Measurements from ENCODE around the gene TTC7B.

TTC7B gene

DNA sequence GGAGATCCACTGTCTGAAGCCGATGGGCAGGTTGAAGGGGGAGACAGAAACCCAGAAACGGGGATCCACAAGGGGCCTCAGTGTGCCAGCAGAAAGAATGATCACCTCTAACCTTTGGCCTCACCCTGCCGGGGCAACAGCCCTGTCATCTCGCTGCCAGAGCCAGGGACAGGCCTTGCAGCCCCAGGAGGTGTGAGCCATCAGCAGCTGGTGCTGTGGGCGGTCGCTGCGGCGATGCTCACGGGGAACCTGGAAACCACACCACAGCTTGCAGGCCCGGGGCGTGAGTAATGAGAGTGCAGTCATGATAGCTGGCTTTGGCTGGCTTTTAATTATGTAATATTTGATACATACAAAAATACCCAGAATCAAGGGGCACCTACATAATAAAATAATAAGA is 4.7 kb upstream of the TTC7B start:
- H3K4me3 ChIP-seq (ENCODE audit: low read depth, low read length) = no peak overlapping the region
- ChIA-PET CTCF (interaction anchor here (1.3 to 1.5 kb wide), 3 partner anchors 10 to 520 kb away, joined by 3 to 6 read pairs (median 4); no protein-coding TSS in a partner anchor), POLR2A (no interaction called here)
- no peak for DNase-seq (ENCODE audit: low read depth, low spot score)
- TF ChIP-seq, protein P1, sequence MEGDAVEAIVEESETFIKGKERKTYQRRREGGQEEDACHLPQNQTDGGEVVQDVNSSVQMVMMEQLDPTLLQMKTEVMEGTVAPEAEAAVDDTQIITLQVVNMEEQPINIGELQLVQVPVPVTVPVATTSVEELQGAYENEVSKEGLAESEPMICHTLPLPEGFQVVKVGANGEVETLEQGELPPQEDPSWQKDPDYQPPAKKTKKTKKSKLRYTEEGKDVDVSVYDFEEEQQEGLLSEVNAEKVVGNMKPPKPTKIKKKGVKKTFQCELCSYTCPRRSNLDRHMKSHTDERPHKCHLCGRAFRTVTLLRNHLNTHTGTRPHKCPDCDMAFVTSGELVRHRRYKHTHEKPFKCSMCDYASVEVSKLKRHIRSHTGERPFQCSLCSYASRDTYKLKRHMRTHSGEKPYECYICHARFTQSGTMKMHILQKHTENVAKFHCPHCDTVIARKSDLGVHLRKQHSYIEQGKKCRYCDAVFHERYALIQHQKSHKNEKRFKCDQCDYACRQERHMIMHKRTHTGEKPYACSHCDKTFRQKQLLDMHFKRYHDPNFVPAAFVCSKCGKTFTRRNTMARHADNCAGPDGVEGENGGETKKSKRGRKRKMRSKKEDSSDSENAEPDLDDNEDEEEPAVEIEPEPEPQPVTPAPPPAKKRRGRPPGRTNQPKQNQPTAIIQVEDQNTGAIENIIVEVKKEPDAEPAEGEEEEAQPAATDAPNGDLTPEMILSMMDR (IDR thresholded peaks at IDR 0.05; ENCODE audit: insufficient read depth, low read length, missing control alignments) = no peak

DNA sequence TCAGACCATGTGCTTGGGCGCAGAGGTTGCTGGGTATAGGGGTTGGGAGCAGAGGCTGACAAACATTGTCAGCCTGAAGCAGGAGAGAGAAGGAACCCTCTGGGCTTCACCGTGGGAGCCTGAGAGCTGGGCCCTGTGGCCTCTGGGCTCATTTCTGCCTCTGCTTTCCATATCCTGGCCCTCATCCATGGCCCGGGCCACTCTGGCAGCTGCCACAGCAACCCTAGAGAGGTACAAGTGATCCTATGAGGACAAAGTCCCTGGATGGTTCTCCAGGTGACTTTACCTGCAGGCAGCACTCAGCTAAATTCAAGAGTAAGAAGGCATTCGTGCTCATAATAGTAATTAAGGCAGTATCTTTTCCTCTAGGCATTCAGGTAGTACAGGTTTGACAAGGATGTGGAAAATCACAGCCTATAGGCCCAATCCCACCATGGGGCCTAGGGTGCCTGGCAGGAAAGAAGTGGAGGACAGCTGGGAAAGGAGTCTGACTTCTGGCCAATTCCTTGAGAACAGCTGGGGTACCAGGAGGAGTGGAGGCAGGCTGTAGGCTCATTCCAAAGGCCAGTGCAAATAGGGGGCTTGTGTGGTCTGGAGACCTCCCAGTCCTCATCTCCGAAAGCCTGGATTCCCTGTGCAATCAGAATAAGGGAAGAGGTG is 3.6 kb upstream of the TTC7B start:
- H3K4me3 ChIP-seq (ENCODE audit: low read depth, low read length) = no peak overlapping the region
- DNase-seq (ENCODE audit: low read depth, low spot score) = no peak
- TF ChIP-seq, protein P1 (IDR thresholded peaks at IDR 0.05; ENCODE audit: insufficient read depth, low read length, missing control alignments) = no peak
- ChIA-PET CTCF (interaction anchor here (1.5 kb wide), 1 partner anchor 519 kb away, joined by 6 read pairs; no protein-coding TSS in a partner anchor), POLR2A (no interaction called here)

DNA sequence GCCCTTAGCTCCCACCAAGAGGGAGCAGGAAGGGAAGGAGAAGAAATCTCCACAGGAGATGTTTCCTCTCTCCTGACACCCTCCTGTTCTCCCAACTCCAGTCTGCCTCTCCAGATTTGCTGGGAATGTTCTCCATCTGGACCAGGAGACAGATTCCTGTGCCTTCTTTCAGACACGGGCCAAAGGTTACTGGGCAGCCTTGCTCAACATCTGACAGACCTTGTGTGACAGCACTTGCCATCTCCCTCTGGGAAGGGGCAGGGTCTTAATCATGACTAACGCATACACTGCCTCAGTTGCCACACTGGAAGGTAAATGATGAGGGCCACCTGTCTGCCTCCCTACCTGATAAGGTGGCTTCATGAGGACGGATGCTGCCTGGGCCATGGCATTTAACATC is 2.5 kb upstream of the TTC7B start:
- POLR2A ChIA-PET = no interaction called here
- DNase-seq (ENCODE audit: low read depth, low spot score) = no peak

DNA sequence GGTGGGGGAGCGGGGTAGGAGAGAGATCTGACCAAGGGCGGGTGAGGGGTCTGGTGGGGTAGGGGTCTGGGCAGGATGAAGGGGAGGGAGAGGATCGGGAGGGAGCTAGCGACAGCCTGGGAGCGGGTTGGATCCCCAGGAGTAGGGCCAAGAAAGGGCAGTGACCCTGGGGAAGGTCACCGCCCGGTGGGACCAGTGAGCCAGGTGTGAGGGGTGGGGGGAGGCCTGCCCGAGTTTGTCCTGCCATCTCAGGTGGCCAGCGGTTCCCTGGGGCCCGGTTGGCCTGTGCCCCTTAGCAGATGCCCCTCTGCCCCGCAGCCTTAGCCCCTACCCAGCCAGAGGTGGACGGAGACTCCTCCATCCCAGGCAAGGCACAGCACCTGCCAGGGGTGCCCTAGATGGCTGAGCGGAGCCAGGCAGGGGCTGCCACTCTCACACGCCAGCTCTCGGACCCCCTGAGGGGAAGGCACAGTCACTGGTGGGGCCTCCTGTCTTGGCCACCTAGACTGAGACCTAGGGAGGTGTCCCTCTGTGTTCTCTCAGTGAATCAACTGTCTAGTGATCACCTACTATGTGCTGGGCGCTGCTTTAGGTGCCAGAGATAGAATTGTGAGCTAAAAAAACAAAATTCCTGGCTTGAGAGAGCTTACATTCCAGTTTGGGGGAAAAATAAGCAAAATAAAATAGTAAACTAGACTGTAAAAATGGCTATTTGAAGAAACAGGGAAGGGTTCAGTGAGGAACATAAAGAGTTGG is 629 bp upstream of the TTC7B start:
- ChIA-PET POLR2A (no interaction called here), CTCF (interaction anchor here (0.5 to 2.4 kb wide), 21 partner anchors 9 to 515 kb away, joined by 3 to 18 read pairs (median 3); no protein-coding TSS in a partner anchor)
- peak overlapping the region; percentile 36 for H3K4me3 ChIP-seq (ENCODE audit: low read depth, low read length)
- TF ChIP-seq, protein P1 (IDR thresholded peaks at IDR 0.05; ENCODE audit: insufficient read depth, low read length, missing control alignments) = no peak
- no peak for DNase-seq (ENCODE audit: low read depth, low spot score)

More for the DNA sequence above, 2.5 kb upstream of the TTC7B start:
- H3K4me3 ChIP-seq (ENCODE audit: low read depth, low read length) = no peak overlapping the region
- TF ChIP-seq, protein P1 (IDR thresholded peaks at IDR 0.05; ENCODE audit: insufficient read depth, low read length, missing control alignments) = no peak
- CTCF ChIA-PET = interaction anchor here (1.0 to 1.3 kb wide), 2 partner anchors 9 to 59 kb away, joined by 3 read pairs; no protein-coding TSS in a partner anchor

DNA sequence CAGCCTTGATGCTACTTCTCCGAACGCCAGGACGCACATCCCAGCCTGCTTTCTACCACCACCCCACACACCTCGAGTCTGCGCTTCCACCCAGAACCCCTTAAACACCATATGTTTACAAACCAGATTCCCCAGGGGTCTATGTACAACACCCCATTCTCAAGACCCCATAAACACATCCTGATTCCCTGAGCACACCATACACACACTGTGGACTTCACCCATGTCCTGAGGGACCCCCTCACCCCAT is 733 bp downstream of the TTC7B start:
- ChIA-PET POLR2A (no interaction called here), CTCF (interaction anchor here (1.0 to 2.4 kb wide), 13 partner anchors 9 to 416 kb away, joined by 3 to 18 read pairs (median 5); no protein-coding TSS in a partner anchor)
- TF ChIP-seq, protein P1 (IDR thresholded peaks at IDR 0.05; ENCODE audit: insufficient read depth, low read length, missing control alignments) = no peak
- H3K4me3 ChIP-seq (ENCODE audit: low read depth, low read length) = peak overlapping the region; percentile 73
- no peak for DNase-seq (ENCODE audit: low read depth, low spot score)
